Measurements from ENCODE around the gene CMTR2.
"Not testable (repeated sequence)": the region's sequence is repeated elsewhere in the genome, so short reads cannot be mapped to it uniquely, and the experiment has no call there.

The CMTR2 gene, protein sequence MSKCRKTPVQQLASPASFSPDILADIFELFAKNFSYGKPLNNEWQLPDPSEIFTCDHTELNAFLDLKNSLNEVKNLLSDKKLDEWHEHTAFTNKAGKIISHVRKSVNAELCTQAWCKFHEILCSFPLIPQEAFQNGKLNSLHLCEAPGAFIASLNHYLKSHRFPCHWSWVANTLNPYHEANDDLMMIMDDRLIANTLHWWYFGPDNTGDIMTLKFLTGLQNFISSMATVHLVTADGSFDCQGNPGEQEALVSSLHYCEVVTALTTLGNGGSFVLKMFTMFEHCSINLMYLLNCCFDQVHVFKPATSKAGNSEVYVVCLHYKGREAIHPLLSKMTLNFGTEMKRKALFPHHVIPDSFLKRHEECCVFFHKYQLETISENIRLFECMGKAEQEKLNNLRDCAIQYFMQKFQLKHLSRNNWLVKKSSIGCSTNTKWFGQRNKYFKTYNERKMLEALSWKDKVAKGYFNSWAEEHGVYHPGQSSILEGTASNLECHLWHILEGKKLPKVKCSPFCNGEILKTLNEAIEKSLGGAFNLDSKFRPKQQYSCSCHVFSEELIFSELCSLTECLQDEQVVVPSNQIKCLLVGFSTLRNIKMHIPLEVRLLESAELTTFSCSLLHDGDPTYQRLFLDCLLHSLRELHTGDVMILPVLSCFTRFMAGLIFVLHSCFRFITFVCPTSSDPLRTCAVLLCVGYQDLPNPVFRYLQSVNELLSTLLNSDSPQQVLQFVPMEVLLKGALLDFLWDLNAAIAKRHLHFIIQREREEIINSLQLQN

DNA sequence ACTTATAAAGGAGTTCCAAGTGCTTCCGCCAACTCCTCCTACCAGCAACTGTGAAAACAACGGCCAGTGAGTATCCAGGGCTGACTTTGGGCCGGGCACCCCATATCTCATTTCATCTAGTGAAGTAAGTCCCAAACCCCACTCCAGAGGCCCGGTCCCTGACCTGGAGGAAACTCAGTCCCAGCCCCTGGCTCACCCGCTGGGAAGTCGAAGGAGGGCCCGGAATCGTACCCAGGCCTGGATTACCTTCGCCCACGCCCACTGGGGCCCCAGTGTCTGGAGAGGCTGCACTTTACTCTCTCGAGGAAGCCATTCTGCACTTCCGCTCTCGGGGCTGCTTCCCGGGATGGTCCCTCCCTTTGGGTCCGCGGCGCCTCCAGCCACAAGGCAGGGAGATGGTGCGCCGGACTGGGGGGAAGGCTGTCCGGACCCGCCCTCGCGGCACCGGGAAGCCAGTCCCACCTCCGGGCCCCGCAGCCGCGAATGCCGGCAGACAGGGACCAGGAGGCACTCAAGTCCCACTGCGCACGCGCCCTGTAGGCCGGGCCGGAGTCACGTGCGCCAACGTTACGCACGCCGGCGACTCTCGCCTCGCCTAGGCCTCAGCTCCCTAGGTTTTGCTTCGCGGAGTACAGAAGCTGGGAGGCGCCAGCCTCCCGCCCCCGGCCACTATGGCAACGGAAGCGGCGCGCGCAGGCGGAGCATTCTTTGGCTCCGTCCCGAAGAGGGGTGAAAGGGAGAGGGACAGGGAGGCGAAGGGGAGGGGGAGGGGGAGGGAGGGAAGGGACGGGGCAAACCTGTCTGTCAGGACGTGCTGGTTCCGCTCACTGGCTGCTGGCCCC lies at the start of gene CMTR2:
Gene CMTR2, minus strand, starts transcription at position 513 of the 842 bp plus-strand sequence. CDS start 3,482 bp downstream, outside the sequence.
- FAIRE-seq: no peak

DNA sequence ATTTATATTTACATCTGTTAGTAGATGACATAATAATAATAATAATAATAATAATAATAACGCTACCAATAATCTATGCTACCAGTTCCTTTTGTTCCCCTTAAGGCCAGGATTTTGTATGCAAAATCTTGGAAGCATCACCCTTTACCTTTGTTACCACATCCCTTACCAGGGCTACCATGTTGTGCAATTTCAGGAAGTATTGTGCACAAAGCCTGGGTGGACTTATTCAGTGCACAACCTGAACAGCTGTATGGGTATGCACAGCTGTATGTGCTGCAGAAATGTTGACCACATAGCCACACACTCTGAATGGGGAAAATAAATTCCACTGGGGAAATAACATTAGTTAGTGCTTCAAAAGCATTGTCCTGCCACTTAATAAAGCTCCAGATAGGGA lies 49.4 kb upstream of the CMTR2 start:
- no peak for FAIRE-seq

DNA sequence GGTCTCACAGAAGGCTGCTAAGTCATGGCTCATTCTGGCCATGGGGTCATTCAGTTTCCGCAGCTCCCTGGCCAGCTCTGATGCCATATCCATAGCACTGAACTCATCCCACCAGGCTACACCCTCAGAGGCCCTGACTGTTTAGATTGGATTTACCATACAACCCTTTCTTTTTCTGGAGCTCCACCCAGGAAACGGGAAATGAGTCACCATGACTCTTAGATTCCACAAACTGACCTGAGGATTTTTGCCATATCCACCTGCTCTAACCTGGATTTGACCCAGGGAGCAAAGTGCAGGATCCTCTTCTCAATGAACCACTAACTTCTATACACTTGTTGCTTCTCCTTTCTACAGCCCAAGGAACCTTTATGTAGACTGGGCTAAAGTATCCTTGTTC lies 49.0 kb upstream of the CMTR2 start:
- FAIRE-seq: no peak

DNA sequence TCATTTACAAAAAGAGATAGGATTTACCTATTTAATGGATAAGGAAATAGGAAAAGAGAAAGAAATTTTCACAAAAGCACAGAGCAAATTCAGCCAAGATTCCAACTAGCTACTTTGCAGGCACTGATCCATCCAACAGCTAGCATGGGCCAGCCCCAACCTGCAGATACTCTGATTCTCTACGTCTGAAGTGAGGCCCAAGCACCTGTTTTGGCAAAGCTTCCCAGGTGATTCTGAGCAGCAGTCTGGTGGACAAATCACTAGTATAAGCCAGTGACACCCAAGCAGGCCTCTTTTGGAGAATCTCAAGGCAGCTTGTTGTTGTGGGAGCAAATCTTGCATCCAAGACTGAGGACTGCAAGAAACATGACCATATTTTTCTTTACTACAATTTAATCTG lies 48.4 kb upstream of the CMTR2 start:
- no peak for FAIRE-seq

- no peak for FAIRE-seq
Measured at GRCh38 chr16:71328151-71328550, 38.9 kb upstream of the CMTR2 start.

GRCh38 chr16:71327720-71328119 lies 38.5 kb upstream of the CMTR2 start:
- FAIRE-seq: no peak

DNA sequence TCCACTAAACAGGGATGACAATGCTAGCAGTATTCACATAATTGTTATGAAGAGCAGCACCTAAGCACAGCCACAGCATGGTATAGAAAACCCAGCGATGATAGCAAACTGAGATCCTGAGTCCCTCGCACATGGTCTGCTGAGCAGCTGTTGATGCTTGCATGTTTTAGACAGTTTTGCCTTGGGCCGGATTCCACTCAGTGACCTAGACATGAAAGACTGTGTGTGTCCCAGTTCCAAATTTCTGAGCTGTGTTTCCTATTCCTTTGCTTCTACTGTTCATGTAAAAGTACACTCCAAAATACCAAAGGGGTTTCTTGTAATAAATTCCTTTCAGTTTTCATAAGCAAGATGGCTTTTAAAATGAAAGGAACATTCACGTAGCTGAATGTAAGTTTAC lies 30.8 kb upstream of the CMTR2 start:
- no peak for FAIRE-seq

- no peak for FAIRE-seq
Measured at GRCh38 chr16:71315269-71315668, 26.1 kb upstream of the CMTR2 start.

DNA sequence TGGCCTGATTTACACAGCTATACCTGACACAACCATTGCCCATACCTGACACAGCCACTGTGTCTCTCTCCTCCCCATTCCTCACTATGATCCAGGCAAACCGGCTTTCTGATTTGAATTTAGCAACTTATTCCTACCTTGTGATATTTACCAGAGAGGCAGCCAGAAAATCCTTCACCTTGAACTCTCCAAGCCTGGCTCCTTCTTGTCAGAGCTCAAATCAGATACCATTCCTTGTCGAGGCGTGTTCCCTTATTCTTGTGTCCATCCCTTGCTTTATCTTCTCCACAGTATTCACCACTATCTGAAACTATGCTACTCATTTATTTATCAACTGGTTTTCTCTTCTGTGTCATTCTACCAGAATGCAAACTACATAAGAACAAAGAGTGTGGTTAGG lies 24.4 kb upstream of the CMTR2 start:
- FAIRE-seq: not testable (repeated sequence)

DNA sequence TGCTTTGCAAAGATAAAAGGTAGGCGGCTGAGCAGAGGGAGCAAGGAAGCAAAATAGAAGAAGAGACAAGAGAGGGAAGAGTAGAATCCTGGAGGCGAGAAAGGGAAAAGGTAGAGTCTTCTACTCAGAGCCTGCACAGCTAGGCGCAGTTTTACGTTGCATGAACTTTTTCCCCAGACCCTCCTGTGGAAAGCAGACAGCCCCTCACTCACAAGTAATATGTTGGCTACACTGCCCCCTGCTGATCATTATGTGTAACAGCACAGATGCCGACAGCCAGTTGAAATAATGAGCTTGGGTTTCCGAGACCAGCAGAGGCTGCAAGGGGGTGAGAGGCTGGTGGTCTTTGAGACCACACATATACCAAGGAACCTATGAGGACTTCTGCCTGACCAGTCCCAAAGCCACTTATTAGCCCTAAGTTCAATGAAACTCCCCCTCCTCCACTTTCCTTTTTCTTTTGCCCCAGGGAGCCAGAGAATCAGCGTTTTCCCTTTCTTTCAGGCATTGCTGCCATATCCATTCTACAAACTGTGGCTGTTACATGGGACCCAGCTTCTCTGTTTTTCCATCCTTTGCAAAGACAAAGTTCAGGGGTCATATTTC lies 22.5 kb upstream of the CMTR2 start:
- FAIRE-seq: no peak

- FAIRE-seq: no peak
Measured at GRCh38 chr16:71303938-71304337, 14.7 kb upstream of the CMTR2 start.

GRCh38 chr16:71297341-71297634 lies 8.1 kb upstream of the CMTR2 start:
- FAIRE-seq: no peak

GRCh38 chr16:71296584-71297340 lies 7.6 kb upstream of the CMTR2 start:
- no peak for FAIRE-seq

DNA sequence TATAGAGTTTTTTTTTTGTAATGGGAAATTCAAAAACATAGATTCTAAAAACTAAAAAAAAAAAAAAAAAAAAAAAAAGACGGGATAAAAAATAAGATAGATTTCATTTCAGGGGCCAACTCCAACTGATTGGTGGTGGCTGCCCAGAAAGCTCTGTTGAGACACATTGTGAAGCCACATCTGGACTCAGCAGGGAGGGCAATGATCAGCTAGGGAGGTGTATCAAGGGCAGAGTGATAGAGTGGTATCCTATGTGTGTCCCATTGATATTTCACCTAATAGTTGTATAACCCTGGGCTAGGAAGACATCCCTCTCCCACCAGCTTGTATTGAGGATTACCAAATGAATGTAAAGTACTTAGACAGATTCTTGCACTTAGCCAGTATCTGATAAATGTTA lies 6.7 kb upstream of the CMTR2 start:
- FAIRE-seq: no peak

GRCh38 chr16:71293919-71294318 lies 4.7 kb upstream of the CMTR2 start:
- no peak for FAIRE-seq

DNA sequence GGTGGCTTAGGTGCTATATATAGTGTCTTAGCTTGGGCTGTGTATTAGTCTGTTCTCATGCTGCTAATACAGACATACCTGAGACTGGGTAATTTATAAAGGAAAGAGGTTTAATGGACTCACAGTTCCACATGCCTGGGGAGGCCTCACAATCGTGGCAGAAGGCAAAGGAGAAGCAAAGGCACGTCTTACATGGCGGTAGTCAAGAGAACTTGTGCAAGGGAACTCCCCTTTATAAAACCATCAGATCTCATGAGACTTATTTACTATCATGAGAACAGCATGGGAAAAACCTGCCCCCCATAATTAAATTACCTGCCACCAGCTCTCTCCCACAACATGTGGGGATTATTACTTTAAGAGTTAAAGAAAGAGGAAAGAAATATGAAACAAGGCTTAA lies 2.9 kb upstream of the CMTR2 start:
- FAIRE-seq: not testable (repeated sequence)

- no peak for FAIRE-seq
Measured at GRCh38 chr16:71289732-71290062, 495 bp upstream of the CMTR2 start.

DNA sequence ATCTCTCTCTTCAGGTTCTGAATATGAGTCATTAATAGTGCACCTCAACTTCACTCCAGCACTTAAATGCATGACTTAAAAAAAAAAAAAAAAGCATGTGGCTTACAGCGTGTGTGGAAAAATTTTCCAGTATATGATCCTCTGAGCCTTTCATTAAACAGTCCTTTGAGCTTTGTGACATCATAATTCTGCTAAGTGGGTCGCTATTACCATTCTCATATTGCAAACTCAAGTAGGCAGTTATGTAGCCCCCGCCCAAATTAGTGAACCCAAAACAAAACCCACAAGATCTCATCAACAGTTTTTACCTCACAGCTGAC lies 672 bp downstream of the CMTR2 start:
- FAIRE-seq: no peak

DNA sequence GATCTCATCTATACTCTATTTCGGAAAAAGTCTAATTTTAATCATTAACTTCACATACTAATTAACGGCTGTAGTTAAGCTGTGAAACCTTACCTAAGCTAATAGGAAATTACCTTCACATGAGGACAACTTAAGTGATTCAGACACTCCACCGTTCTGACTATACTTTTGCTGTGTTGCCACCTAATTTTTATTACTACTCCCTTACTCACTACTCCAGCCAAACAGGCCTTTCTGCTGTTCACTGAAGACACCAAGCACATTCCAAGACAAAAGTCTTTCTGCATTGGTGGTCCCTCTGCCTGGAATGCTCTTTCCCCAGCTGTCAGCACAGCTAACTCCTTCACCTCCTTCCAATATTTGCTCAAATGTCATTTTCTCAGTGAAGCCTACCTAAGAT lies 1.3 kb downstream of the CMTR2 start:
- no peak for FAIRE-seq

GRCh38 chr16:71287454-71287853 lies 1.7 kb downstream of the CMTR2 start:
- FAIRE-seq: no peak

DNA sequence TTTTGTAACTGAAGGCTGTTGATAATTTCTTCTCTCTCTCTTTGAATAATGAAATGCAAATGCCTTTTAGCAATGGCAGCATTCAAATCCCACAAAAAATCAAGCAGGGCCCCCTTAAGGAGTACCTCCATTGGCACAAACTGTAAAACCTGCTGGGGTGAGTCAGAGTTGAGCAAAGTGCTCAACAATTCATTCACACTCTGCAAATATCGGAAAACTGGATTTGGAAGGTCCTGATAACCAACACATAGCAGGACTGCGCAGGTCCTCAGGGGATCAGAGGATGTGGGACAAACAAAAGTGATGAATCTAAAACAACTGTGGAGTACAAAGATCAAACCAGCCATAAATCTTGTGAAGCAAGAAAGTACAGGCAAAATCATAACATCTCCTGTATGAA lies 5.6 kb downstream of the CMTR2 start:
- no peak for FAIRE-seq

DNA sequence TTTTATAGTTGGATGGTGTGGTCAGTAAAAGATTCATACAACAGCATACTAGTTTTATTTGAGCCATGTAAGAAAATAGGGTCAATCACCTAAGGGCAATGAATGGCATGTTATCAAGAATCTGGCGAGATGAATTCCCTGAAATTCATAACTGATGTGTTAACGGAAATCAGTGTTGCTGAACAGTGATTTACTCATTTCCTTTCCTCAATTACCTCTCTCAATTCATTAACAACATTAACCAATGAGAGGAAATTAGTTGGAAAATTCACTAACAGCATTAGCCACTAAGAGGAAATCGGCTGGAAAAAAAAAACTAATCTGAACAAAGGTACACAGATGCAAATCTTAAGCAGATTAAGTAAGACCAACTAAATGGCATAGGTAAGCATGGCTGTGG lies 6.3 kb downstream of the CMTR2 start:
- no peak for FAIRE-seq

All from TTC549 (cell line).